Measurements from ENCODE around the gene TRAT1. TPM values are rescaled to one million over a fixed set of nuclear protein-coding genes. Genes with fewer than 3 reads are reported as not detected.

TRAT1 gene
- total RNA-seq, 6 experiments from 2014 or later, result 0.27 to 1.9 (median 1.5) TPM; not detected in 3

GRCh38 chr3:108830991-108831614 is 8.5 kb downstream of the TRAT1 start:
- no peaks in the 10 kb centered on the region for H3K27me3 ChIP-seq
- no peaks in the 10 kb centered on the region for H3K36me3 ChIP-seq
- no peaks in the 10 kb centered on the region for H3K9me3 ChIP-seq
- ATAC-seq (no peak), DNase-seq (no peak)
- no peak overlapping the region for H3K4me3 ChIP-seq
- WGBS (ENCODE audit: insufficient coverage, low coverage, low lambda C conversion rate, missing lambda C conversion rate), result 34% methylated on average over 3 of the region's 4 CpGs
- H3K4me1 ChIP-seq, result no peaks in the 10 kb centered on the region
- TF ChIP-seq POLR2A (IDR thresholded peaks at IDR 0.05), result no peak
- no peak for TF ChIP-seq CTCF (IDR thresholded peaks at IDR 0.05)
- H3K27ac ChIP-seq, result no peak overlapping the region
- intact Hi-C loops (cut with DNase I), result no loop called here

- no peak overlapping the region for H3K4me3 ChIP-seq
- DNase-seq, result no peak
- no peaks in the 10 kb centered on the region for H3K36me3 ChIP-seq
- H3K9me3 ChIP-seq, result no peaks in the 10 kb centered on the region
- 29% methylated on average over 1 of the region's 1 CpG for WGBS (ENCODE audit: insufficient coverage, low coverage, low lambda C conversion rate, missing lambda C conversion rate)
- TF ChIP-seq POLR2A (IDR thresholded peaks at IDR 0.05) (no peak), CTCF (IDR thresholded peaks at IDR 0.05) (no peak)
- H3K4me1 ChIP-seq, result no peaks in the 10 kb centered on the region
- H3K27ac ChIP-seq, result no peak overlapping the region
- ATAC-seq, result no peak
- intact Hi-C loops (cut with DNase I), result no loop called here
- no peaks in the 10 kb centered on the region for H3K27me3 ChIP-seq
Observed at GRCh38 chr3:108833611-108834010, 11.0 kb downstream of the TRAT1 start.

GRCh38 chr3:108834551-108834950 is 12.0 kb downstream of the TRAT1 start:
- intact Hi-C loops (cut with DNase I), result no loop called here
- Histone ChIP-seq H3K4me1 (no peaks in the 10 kb centered on the region), H3K27ac (no peak overlapping the region)

GRCh38 chr3:108835101-108835500 is 12.5 kb downstream of the TRAT1 start:
- DNase-seq (no peak), ATAC-seq (no peak)
- Histone ChIP-seq H3K4me1 (no peaks in the 10 kb centered on the region), H3K36me3 (no peaks in the 10 kb centered on the region), H3K9me3 (no peaks in the 10 kb centered on the region), H3K27ac (no peak overlapping the region), H3K27me3 (no peaks in the 10 kb centered on the region), H3K4me3 (no peak overlapping the region)
- intact Hi-C loops (cut with DNase I), result no loop called here
- TF ChIP-seq CTCF (IDR thresholded peaks at IDR 0.05) (no peak), POLR2A (IDR thresholded peaks at IDR 0.05) (no peak)
- WGBS (ENCODE audit: insufficient coverage, low coverage, low lambda C conversion rate, missing lambda C conversion rate), result 59% methylated on average over 2 of the region's 2 CpGs

More at GRCh38 chr3:108834551-108834950, 12.0 kb downstream of the TRAT1 start:
- TF ChIP-seq CTCF (IDR thresholded peaks at IDR 0.05), result no peak
- no peak for TF ChIP-seq POLR2A (IDR thresholded peaks at IDR 0.05)
- DNase-seq (no peak), ATAC-seq (no peak)
- Histone ChIP-seq H3K27me3 (no peaks in the 10 kb centered on the region), H3K4me3 (no peak overlapping the region), H3K36me3 (no peaks in the 10 kb centered on the region), H3K9me3 (no peaks in the 10 kb centered on the region)
- WGBS (ENCODE audit: insufficient coverage, low coverage, low lambda C conversion rate, missing lambda C conversion rate), result 75% methylated on average over 1 of the region's 1 CpG

Measured in right lobe of liver (tissue), 6 donors.